Transverse colon (tissue), 4 donors: Measurements from ENCODE around the gene SDCCAG8.

ENCODE experiments used
- CTCF ChIP-seq, 5 experiments: fragments of 200-600 bp in 3 of 5; fragments of 450-650 bp in 2 of 5; sonication (generic) in 3 of 5; IDR thresholded peaks; 1 replicate in 2 of 5; 2 replicates in 3 of 5; pipeline ENCODE4 v1.5.1; 2016 to 2017; ENCODE audit warnings: antibody characterized with exemption in 5 of 5, inconsistent platforms in 3 of 5, mild to moderate bottlenecking in 2 of 5, moderate library complexity in 1 of 5
- EP300 ChIP-seq: sonication (generic); formaldehyde crosslinking; IDR thresholded peaks from one replicate; pipeline ENCODE4 v1.6.1; 2017; ENCODE audit warnings: antibody characterized with exemption, low read depth
- POLR2A ChIP-seq: fragments of 450-650 bp; IDR thresholded peaks from one replicate; pipeline ENCODE4 v1.6.1; 2016; ENCODE audit warnings: antibody characterized with exemption, mild to moderate bottlenecking, moderate library complexity
- POLR2AphosphoS5 ChIP-seq, 3 donors: sonication (generic); formaldehyde crosslinking; IDR thresholded peaks; one replicate each; pipeline ENCODE4 v1.6.1; 2016; ENCODE audit warnings: antibody characterized with exemption in 3 of 3

GRCh38 chr1:243493156-243494129 lies 237.6 kb downstream of the SDCCAG8 start:
- TF ChIP-seq CTCF (IDR thresholded peaks at IDR 0.05) = no peak
- TF ChIP-seq POLR2AphosphoS5 (IDR thresholded peaks at IDR 0.05) = no peak
- TF ChIP-seq EP300 = no peak
- no peak for TF ChIP-seq POLR2A
